Keratinocyte (primary cell): ENCODE results near the gene ALPI.

Experiments used
- CTCF ChIP-seq, 3 experiments: IDR thresholded peaks in 1 of 3; conservative IDR thresholded peaks in 1 of 3; optimal IDR thresholded peaks in 1 of 3; 2 replicates in 2 of 3; 3 replicates in 1 of 3; pipeline versions ENCODE3 to v1.5.1; 2011; ENCODE audit warnings: low read length in 3 of 3, mild to moderate bottlenecking in 3 of 3, moderate library complexity in 2 of 3, control low read depth in 1 of 3, inconsistent platforms in 1 of 3; ENCODE audit not compliant: insufficient read depth in 2 of 3; ENCODE audit errors: extremely low read depth in 1 of 3
- EZH2 ChIP-seq: IDR thresholded peaks from one replicate; pipeline ENCODE4 v1.6.1; 2012; ENCODE audit warnings: inconsistent platforms, mild to moderate bottlenecking, low read length, moderate library complexity

- TF ChIP-seq CTCF (optimal IDR thresholded peaks at IDR 0.05 in 1 of 3, IDR thresholded peaks at IDR 0.05 in 1 of 3, conservative IDR thresholded peaks at IDR 0.05 in 1 of 3; ENCODE audit: extremely low read depth in 1 of 3, insufficient read depth in 2 of 3, low read length in 3 of 3) (no peak), EZH2 (no peak)
Measured at GRCh38 chr2:232449964-232450363, 6.0 kb upstream of the ALPI start.
